Muscle layer of duodenum (tissue), 2 donors: ENCODE data around the gene ITGB2.
A peak's percentile ranks its signal among the peaks of the same experiment; 100 is the strongest.

Experiments
- H3K27ac ChIP-seq: one replicate; pipeline ENCODE4 v1.7.0; 2013; ENCODE audit warnings: mild to moderate bottlenecking, low read length
- H3K27me3 ChIP-seq: one replicate; pipeline ENCODE4 v1.7.0; 2013; ENCODE audit warnings: low read depth, mild to moderate bottlenecking, control low read depth, low read length
- H3K36me3 ChIP-seq, 2 donors: one replicate each; pipeline ENCODE4 v1.7.0; 2013; ENCODE audit warnings: low read length in 2 of 2, control low read depth in 1 of 2, mild to moderate bottlenecking in 1 of 2; ENCODE audit not compliant: insufficient read depth in 2 of 2, control insufficient read depth in 1 of 2
- H3K4me1 ChIP-seq, 2 donors: one replicate each; pipeline ENCODE4 v1.7.0; 2013; ENCODE audit warnings: low read length in 2 of 2, mild to moderate bottlenecking in 2 of 2, control low read depth in 1 of 2, moderate library complexity in 1 of 2; ENCODE audit not compliant: insufficient read depth in 2 of 2, control insufficient read depth in 1 of 2
- H3K4me3 ChIP-seq, 2 donors: one replicate each; pipeline ENCODE4 v1.7.0; 2013; ENCODE audit warnings: low read length in 2 of 2, low read depth in 1 of 2, mild to moderate bottlenecking in 1 of 2
- H3K9me3 ChIP-seq, 2 donors: one replicate each; pipeline ENCODE4 v1.7.0; 2013; ENCODE audit warnings: low read length in 2 of 2, control low read depth in 1 of 2, mild to moderate bottlenecking in 1 of 2; ENCODE audit not compliant: control insufficient read depth in 1 of 2
- donor health status: healthy.

The ITGB2 gene

GRCh38 chr21:44920694-44921604, at the start of gene ITGB2:
Gene ITGB2 (minus strand): TSS chr21:44920899. CDS start chr21:44910782, 10,117 bp downstream.
- Histone ChIP-seq H3K27me3 (no peaks in the 10 kb centered on the region), H3K27ac (no peak within 1 kb of the TSS), H3K4me3 (peak within 1 kb of the TSS; percentile 32 to 52), H3K9me3 (no peaks in the 10 kb centered on the region), H3K36me3 (no peaks in the 10 kb centered on the region), H3K4me1 (no peaks in the 10 kb centered on the region)

GRCh38 chr21:44969931-44970755, 49.4 kb upstream of the ITGB2 start:
- Histone ChIP-seq H3K4me3 (no peak overlapping the region), H3K4me1 (peaks cover 0 to 22% of the 10 kb centered on the region in 2 donors), H3K36me3 (peaks cover 0 to 6% of the 10 kb centered on the region in 2 donors), H3K27ac (no peak overlapping the region), H3K9me3 (no peaks in the 10 kb centered on the region), H3K27me3 (no peaks in the 10 kb centered on the region)

GRCh38 chr21:44969066-44969670, 48.5 kb upstream of the ITGB2 start:
- Histone ChIP-seq H3K27ac (no peak overlapping the region), H3K27me3 (no peaks in the 10 kb centered on the region), H3K36me3 (no peaks in the 10 kb centered on the region), H3K4me1 (peaks cover 0 to 22% of the 10 kb centered on the region in 2 donors), H3K4me3 (no peak overlapping the region), H3K9me3 (no peaks in the 10 kb centered on the region)

- H3K27me3 ChIP-seq: no peaks in the 10 kb centered on the region
- no peaks in the 10 kb centered on the region for H3K36me3 ChIP-seq
- H3K9me3 ChIP-seq: no peaks in the 10 kb centered on the region
- H3K4me3 ChIP-seq: peak overlapping the region in 1 of 2 donors; percentile 16
- no peak overlapping the region for H3K27ac ChIP-seq
- H3K4me1 ChIP-seq: peaks cover 1 to 30% of the 10 kb centered on the region in 2 donors
These were observed 46.7 kb upstream of the ITGB2 start for GRCh38 chr21:44967082-44968047.

GRCh38 chr21:44966135-44967081, 45.7 kb upstream of the ITGB2 start:
- no peaks in the 10 kb centered on the region for H3K9me3 ChIP-seq
- no peak overlapping the region for H3K27ac ChIP-seq
- no peaks in the 10 kb centered on the region for H3K36me3 ChIP-seq
- H3K27me3 ChIP-seq: no peaks in the 10 kb centered on the region
- H3K4me1 ChIP-seq: peaks cover 5 to 39% of the 10 kb centered on the region in 2 donors
- H3K4me3 ChIP-seq: peak overlapping the region in 1 of 2 donors; percentile 16

GRCh38 chr21:44965251-44966022, 44.7 kb upstream of the ITGB2 start:
- H3K27ac ChIP-seq: no peak overlapping the region
- H3K36me3 ChIP-seq: peaks cover 0 to 2% of the 10 kb centered on the region in 2 donors
- no peaks in the 10 kb centered on the region for H3K27me3 ChIP-seq
- peaks cover 5 to 48% of the 10 kb centered on the region in 2 donors for H3K4me1 ChIP-seq
- no peak overlapping the region for H3K4me3 ChIP-seq
- no peaks in the 10 kb centered on the region for H3K9me3 ChIP-seq

GRCh38 chr21:44964381-44964780, 43.7 kb upstream of the ITGB2 start:
- H3K4me3 ChIP-seq: no peak overlapping the region
- no peaks in the 10 kb centered on the region for H3K9me3 ChIP-seq
- no peaks in the 10 kb centered on the region for H3K27me3 ChIP-seq
- H3K4me1 ChIP-seq: peaks cover 5 to 58% of the 10 kb centered on the region in 2 donors
- no peak overlapping the region for H3K27ac ChIP-seq
- peaks cover 0 to 8% of the 10 kb centered on the region in 2 donors for H3K36me3 ChIP-seq

- no peak overlapping the region for H3K4me3 ChIP-seq
- peaks cover 5 to 72% of the 10 kb centered on the region in 2 donors for H3K4me1 ChIP-seq
- H3K27ac ChIP-seq: peak overlapping the region; percentile 28
- peaks cover 0 to 8% of the 10 kb centered on the region in 2 donors for H3K36me3 ChIP-seq
- no peaks in the 10 kb centered on the region for H3K9me3 ChIP-seq
- H3K27me3 ChIP-seq: no peaks in the 10 kb centered on the region
These were observed 41.8 kb upstream of the ITGB2 start for GRCh38 chr21:44962403-44962966.
